ENCODE measurements around the gene ZNF281. TPM values are rescaled to one million over a fixed set of nuclear protein-coding genes. Genes with fewer than 3 reads are reported as not detected.

ZNF281 gene
- total RNA-seq, 1 experiment from 2014 or later: 26.5 TPM

- no TSS peak for BruUV-seq (replicated peaks)
- Mint-ChIP-seq H3K4me3 (ENCODE audit: low read depth, unreplicated experiment) (no peak overlapping the region), H3K27ac (ENCODE audit: unreplicated experiment) (no peak overlapping the region), H3K27me3 (ENCODE audit: unreplicated experiment) (no peaks in the 10 kb centered on the region), H3K4me1 (ENCODE audit: low read depth, unreplicated experiment) (peaks cover 8% of the 10 kb centered on the region), H3K9me3 (ENCODE audit: low read depth, unreplicated experiment) (no peaks in the 10 kb centered on the region), H3K36me3 (ENCODE audit: insufficient read depth, unreplicated experiment) (no peaks in the 10 kb centered on the region)
- no peak for TF ChIP-seq CTCF (IDR thresholded peaks at IDR 0.05; ENCODE audit: unreplicated experiment)
- CTCF ChIA-PET: interaction anchor here (1.8 kb wide), 1 partner anchor 10 kb away, joined by 6 read pairs; no protein-coding TSS in a partner anchor
- DNase-seq: no peak
- intact Hi-C loops (cut with micrococcal nuclease; ENCODE audit: unreplicated experiment): no loop called here
Measured at GRCh38 chr1:200426196-200426595, 16.4 kb upstream of the ZNF281 start.

- no peaks in the 10 kb centered on the region for H3K36me3 Mint-ChIP-seq (ENCODE audit: insufficient read depth, unreplicated experiment)
- no peak for TF ChIP-seq CTCF (IDR thresholded peaks at IDR 0.05; ENCODE audit: unreplicated experiment)
- no peak overlapping the region for H3K27ac Mint-ChIP-seq (ENCODE audit: unreplicated experiment)
- H3K4me3 Mint-ChIP-seq (ENCODE audit: low read depth, unreplicated experiment): no peak overlapping the region
- intact Hi-C loops (cut with micrococcal nuclease; ENCODE audit: unreplicated experiment): no loop called here
- BruUV-seq (replicated peaks): no TSS peak
- H3K4me1 Mint-ChIP-seq (ENCODE audit: low read depth, unreplicated experiment): no peaks in the 10 kb centered on the region
- no peaks in the 10 kb centered on the region for H3K9me3 Mint-ChIP-seq (ENCODE audit: low read depth, unreplicated experiment)
- no peaks in the 10 kb centered on the region for H3K27me3 Mint-ChIP-seq (ENCODE audit: unreplicated experiment)
- CTCF ChIA-PET: interaction anchor here (0.6 kb wide), 1 partner anchor 35 kb away, joined by 4 read pairs; no protein-coding TSS in a partner anchor
- DNase-seq: no peak
Measured at GRCh38 chr1:200423235-200423634, 13.4 kb upstream of the ZNF281 start.

GRCh38 chr1:200422211-200422610 is 12.4 kb upstream of the ZNF281 start:
- H3K27ac Mint-ChIP-seq (ENCODE audit: unreplicated experiment): no peak overlapping the region
- no peaks in the 10 kb centered on the region for H3K27me3 Mint-ChIP-seq (ENCODE audit: unreplicated experiment)
- no peak overlapping the region for H3K4me3 Mint-ChIP-seq (ENCODE audit: low read depth, unreplicated experiment)
- no peak for TF ChIP-seq CTCF (IDR thresholded peaks at IDR 0.05; ENCODE audit: unreplicated experiment)
- H3K9me3 Mint-ChIP-seq (ENCODE audit: low read depth, unreplicated experiment): no peaks in the 10 kb centered on the region
- CTCF ChIA-PET: interaction anchor here (1.3 kb wide), 1 partner anchor 14 kb away, joined by 3 read pairs; no protein-coding TSS in a partner anchor
- BruUV-seq (replicated peaks): no TSS peak
- no peak for DNase-seq
- intact Hi-C loops (cut with micrococcal nuclease; ENCODE audit: unreplicated experiment): no loop called here
- H3K36me3 Mint-ChIP-seq (ENCODE audit: insufficient read depth, unreplicated experiment): no peaks in the 10 kb centered on the region
- no peaks in the 10 kb centered on the region for H3K4me1 Mint-ChIP-seq (ENCODE audit: low read depth, unreplicated experiment)

- Mint-ChIP-seq H3K4me3 (ENCODE audit: low read depth, unreplicated experiment) (no peak overlapping the region), H3K36me3 (ENCODE audit: insufficient read depth, unreplicated experiment) (peaks cover 11% of the 10 kb centered on the region), H3K4me1 (ENCODE audit: low read depth, unreplicated experiment) (peaks cover 37% of the 10 kb centered on the region), H3K9me3 (ENCODE audit: low read depth, unreplicated experiment) (no peaks in the 10 kb centered on the region), H3K27me3 (ENCODE audit: unreplicated experiment) (no peaks in the 10 kb centered on the region), H3K27ac (ENCODE audit: unreplicated experiment) (peak overlapping the region; percentile 84)
- CTCF ChIA-PET: interaction anchor here (0.9 to 1.6 kb wide), 4 partner anchors 11 to 731 kb away, joined by 3 to 6 read pairs (median 4); no protein-coding TSS in a partner anchor
- no peak for TF ChIP-seq CTCF (IDR thresholded peaks at IDR 0.05; ENCODE audit: unreplicated experiment)
- peak; percentile 75 for DNase-seq
- no TSS peak for BruUV-seq (replicated peaks)
- intact Hi-C loops (cut with micrococcal nuclease; ENCODE audit: unreplicated experiment): no loop called here
Measured at GRCh38 chr1:200415789-200416593, 6.2 kb upstream of the ZNF281 start.
